ENCODE data around the gene BTBD8.

The BTBD8 gene

DNA sequence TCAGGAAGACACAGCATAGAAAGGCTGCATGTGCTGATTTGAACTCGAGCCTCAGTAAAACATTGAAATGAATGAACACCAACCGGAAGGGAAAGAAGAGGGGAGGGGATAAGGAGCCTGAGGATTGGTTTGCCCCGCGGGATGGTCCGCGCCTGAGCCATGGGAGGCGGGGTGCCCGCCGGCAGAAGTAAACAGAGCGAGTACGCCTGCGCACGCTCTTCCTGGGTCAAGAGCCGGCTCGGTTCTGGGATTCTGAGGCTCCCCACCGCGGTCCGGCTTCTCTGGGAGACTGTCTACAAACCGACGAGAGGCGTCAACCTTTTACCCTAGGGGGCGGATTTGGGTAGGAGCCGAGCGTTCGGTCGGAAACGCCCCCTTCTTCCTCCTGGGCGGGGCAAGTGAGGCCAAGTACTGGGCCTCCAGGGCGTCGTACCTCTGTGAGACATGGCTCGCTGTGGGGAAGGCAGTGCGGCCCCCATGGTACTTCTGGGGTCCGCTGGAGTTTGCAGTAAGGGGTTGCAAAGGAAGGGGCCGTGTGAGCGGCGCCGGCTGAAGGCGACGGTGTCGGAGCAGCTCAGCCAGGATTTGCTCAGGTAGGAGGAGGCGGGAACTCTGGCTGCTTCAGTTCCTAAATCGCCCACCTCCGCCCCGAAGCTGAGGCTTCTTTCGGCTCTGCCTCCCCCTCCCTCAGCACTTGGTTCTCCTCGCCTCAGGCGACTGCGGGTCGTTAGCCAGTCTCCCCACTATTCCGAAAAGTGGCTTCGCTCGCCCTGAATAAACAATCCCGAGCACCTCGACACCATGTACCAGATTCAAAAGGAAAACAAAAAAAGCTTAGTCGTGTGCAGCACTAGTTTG lies at the start of gene BTBD8:
Gene BTBD8, plus strand, starts transcription at position 218 of the 858 bp plus-strand sequence. Its CDS starts 227 bp downstream, at position 445.
- H3K4me3 ChIP-seq (replicated peaks; ENCODE audit: low read depth, low read length) = peak within 1 kb of the TSS; percentile 79
- TF ChIP-seq CTCF (IDR thresholded peaks at IDR 0.05; ENCODE audit: low read depth, low read length, missing control alignments) = no peak
- DNase-seq (ENCODE audit: extremely low read depth, low read depth) = peak; percentile 29

DNA sequence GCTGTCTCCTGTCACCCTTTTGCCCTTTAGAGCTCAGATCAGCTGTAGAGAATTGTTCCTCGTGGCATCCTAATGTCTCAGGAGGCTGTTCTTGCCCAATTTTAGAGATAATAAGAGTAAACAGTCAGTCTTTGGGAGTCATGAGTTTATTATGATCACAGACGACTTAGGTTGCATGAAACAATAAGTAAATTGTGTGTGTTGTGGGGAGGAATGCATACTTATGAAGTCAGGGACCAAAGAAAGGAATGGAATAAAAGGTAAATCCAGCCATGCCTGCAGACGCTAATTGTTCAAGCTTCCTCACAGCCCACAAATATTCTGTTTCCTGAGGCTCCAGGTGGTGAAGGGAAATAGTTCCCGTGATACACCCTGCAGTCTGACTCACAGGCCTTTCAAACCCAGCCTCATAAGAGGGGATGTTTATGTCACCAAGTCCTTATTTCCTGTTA lies 49.5 kb upstream of the BTBD8 start:
- TF ChIP-seq CTCF (IDR thresholded peaks at IDR 0.05; ENCODE audit: low read depth, low read length, missing control alignments) = no peak
- peak overlapping the region; percentile 48 for H3K4me3 ChIP-seq (replicated peaks; ENCODE audit: low read depth, low read length)
- DNase-seq (ENCODE audit: extremely low read depth, low read depth) = peak; percentile 71

GRCh38 chr1:92031281-92032110 lies 48.6 kb upstream of the BTBD8 start:
- no peak overlapping the region; the same call in 1 of the 2 replicates for H3K4me3 ChIP-seq (replicated peaks; ENCODE audit: low read depth, low read length)
- no peak for DNase-seq (ENCODE audit: extremely low read depth, low read depth)
- TF ChIP-seq CTCF (IDR thresholded peaks at IDR 0.05; ENCODE audit: low read depth, low read length, missing control alignments) = no peak

GRCh38 chr1:92037400-92037799 lies 42.7 kb upstream of the BTBD8 start:
- no peak for DNase-seq (ENCODE audit: extremely low read depth, low read depth)
- TF ChIP-seq CTCF (IDR thresholded peaks at IDR 0.05; ENCODE audit: low read depth, low read length, missing control alignments) = no peak
- H3K4me3 ChIP-seq (replicated peaks; ENCODE audit: low read depth, low read length) = no peak overlapping the region

- no peak overlapping the region for H3K4me3 ChIP-seq (replicated peaks; ENCODE audit: low read depth, low read length)
- DNase-seq (ENCODE audit: extremely low read depth, low read depth) = no peak
- TF ChIP-seq CTCF (IDR thresholded peaks at IDR 0.05; ENCODE audit: low read depth, low read length, missing control alignments) = no peak
Measured at GRCh38 chr1:92038695-92039346, 41.3 kb upstream of the BTBD8 start.

DNA sequence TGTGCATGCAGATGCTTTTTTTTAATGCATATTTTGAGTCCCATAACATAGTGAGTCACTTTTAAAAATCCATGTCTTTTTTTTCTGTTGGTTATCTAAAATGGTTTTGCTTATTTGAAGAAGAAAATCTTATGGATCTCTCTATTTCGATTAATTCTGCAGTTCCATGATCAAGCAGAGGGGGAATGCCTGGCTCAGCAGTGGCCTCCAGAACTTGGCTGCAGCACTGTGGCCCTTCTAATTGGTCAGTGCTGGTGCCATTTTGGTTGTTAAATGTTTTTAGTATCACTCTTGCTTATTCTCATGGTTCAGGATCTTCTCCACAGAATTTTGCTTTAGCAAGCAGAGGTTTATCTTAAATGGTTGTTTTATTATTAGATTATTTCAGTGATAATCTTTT lies 39.2 kb upstream of the BTBD8 start:
- DNase-seq (ENCODE audit: extremely low read depth, low read depth) = no peak
- no peak overlapping the region for H3K4me3 ChIP-seq (replicated peaks; ENCODE audit: low read depth, low read length)
- TF ChIP-seq CTCF (IDR thresholded peaks at IDR 0.05; ENCODE audit: low read depth, low read length, missing control alignments) = no peak
